GM06990 (cell line): ENCODE data around the gene SEMA7A.

Source experiments
- DNase-seq: peaks from one replicate; pipeline ENCODE4 v3.0.0-alpha.2; 2011; ENCODE audit not compliant: insufficient read length; ENCODE audit errors: extremely low read depth
- H3K27me3 ChIP-seq: replicated peaks from 2 replicates; pipeline ENCODE4 v1.6.0; 2011; ENCODE audit warnings: low read length; ENCODE audit not compliant: control insufficient read depth, insufficient read depth
- H3K36me3 ChIP-seq: 2 replicates; pipeline ENCODE4 v1.5.1; 2011; ENCODE audit warnings: low read length; ENCODE audit not compliant: control insufficient read depth, insufficient read depth
- H3K4me3 ChIP-seq: replicated peaks from 2 replicates; pipeline ENCODE4 v1.5.1; 2011; ENCODE audit warnings: low read depth, mild to moderate bottlenecking, control low read depth, low read length
- TF ChIP-seq, protein P1 (sequence below): IDR thresholded peaks from 2 replicates; pipeline ENCODE4 v1.5.1; 2011; ENCODE audit warnings: low read length, control low read depth, mild to moderate bottlenecking, inconsistent platforms; ENCODE audit not compliant: insufficient read depth, poor library complexity, severe bottlenecking

SEMA7A gene

GRCh38 chr15:74383286-74383685 is 50.5 kb downstream of the SEMA7A start:
- H3K36me3 ChIP-seq, result no peaks in the 10 kb centered on the region
- no peaks in the 10 kb centered on the region for H3K27me3 ChIP-seq
- TF ChIP-seq, protein P1, sequence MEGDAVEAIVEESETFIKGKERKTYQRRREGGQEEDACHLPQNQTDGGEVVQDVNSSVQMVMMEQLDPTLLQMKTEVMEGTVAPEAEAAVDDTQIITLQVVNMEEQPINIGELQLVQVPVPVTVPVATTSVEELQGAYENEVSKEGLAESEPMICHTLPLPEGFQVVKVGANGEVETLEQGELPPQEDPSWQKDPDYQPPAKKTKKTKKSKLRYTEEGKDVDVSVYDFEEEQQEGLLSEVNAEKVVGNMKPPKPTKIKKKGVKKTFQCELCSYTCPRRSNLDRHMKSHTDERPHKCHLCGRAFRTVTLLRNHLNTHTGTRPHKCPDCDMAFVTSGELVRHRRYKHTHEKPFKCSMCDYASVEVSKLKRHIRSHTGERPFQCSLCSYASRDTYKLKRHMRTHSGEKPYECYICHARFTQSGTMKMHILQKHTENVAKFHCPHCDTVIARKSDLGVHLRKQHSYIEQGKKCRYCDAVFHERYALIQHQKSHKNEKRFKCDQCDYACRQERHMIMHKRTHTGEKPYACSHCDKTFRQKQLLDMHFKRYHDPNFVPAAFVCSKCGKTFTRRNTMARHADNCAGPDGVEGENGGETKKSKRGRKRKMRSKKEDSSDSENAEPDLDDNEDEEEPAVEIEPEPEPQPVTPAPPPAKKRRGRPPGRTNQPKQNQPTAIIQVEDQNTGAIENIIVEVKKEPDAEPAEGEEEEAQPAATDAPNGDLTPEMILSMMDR, result no peak
- no peak overlapping the region for H3K4me3 ChIP-seq
- no peak for DNase-seq

DNA sequence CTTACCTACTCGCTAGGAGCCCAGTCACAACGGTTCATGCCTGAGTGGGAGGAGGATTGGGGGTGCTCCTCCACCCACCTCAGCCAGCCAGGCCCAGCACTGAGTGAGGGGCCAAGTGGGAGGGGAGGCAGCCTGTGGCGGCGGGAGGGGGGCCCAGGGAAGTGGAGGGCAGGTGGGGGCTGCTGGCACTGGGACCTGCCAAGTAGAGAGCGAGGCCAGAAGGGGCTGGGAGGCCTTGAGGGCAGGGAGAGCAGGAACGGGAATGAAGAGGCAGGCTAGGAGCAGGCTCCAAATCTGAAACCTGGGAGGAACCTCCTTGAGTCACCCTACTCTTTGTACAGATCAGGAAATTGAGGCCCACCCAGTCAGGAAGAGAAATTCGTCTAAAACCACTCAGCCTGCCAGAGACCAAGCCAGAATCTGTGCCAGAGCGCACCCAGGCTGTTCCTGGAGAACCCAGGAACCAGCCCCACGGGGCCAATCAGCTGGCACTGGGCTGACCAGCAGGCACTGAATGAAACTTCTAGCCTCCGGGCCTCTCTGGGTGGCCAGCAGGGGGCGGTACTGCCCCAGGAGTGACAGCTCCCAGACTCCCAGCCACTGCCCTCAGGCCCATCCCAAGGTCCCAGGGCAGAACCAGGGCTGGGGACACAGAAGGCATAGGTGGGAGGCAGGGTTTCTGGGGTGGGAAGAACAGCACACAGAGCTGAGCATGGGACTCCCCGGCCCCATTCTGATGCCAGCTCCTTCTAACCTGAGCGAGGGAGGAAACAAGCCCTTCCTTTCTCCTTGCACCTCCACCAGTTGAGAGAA is 51.5 kb downstream of the SEMA7A start:
- TF ChIP-seq, protein P1, result peak; percentile 98
- no peaks in the 10 kb centered on the region for H3K27me3 ChIP-seq
- DNase-seq, result peak; percentile 81

GRCh38 chr15:74381481-74381880 is 52.3 kb downstream of the SEMA7A start:
- H3K4me3 ChIP-seq, result no peak overlapping the region
- TF ChIP-seq, protein P1, result no peak
- no peaks in the 10 kb centered on the region for H3K27me3 ChIP-seq
- no peak for DNase-seq
- H3K36me3 ChIP-seq, result no peaks in the 10 kb centered on the region

More for the DNA sequence above, 51.5 kb downstream of the SEMA7A start:
- H3K4me3 ChIP-seq, result no peak overlapping the region
- no peaks in the 10 kb centered on the region for H3K36me3 ChIP-seq

- no peaks in the 10 kb centered on the region for H3K27me3 ChIP-seq
- H3K4me3 ChIP-seq, result no peak overlapping the region
- TF ChIP-seq, protein P1, result no peak
- H3K36me3 ChIP-seq, result no peaks in the 10 kb centered on the region
- DNase-seq, result no peak
These were observed 52.6 kb downstream of the SEMA7A start for GRCh38 chr15:74381190-74381453.

DNA sequence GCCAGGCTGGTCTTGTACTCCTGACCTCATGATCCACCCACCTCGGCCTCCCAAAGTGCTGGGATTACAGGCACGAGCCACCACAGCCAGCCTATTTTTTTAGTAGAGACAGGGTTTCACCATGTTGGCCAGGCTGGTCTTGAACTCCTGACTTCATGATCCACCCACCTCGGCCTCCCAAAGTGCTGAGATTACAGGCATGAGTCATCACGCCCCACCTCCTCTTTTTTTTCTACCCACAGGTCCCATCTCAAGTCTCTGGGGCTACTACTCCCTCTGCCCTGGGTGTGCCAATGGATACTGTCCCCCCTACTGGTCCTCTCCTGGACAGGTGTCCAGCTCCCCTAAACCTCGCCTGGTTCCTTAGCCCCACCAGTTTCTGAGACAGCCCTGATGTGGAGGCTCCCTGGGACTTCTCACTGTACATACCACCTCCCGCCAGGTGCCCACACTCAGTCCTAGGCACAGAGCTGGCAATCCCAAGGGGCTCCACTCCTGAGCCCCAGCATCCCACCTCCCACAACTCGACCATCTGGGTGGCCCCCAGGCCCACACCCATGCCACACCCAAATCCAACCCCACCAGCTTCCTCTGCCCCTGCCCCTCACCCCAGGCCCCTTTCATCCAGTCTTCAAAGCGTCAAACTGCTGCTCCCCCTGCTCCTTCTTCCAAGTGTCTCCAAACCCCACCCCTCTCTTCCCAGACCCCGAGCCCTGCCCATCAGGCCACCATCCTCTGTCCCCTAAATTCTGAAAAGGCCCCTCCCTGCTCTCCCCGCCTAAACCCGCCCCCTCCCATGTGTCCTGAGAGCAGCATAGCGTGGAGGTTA is 53.2 kb downstream of the SEMA7A start:
- H3K4me3 ChIP-seq, result no peak overlapping the region
- H3K27me3 ChIP-seq, result no peaks in the 10 kb centered on the region
- H3K36me3 ChIP-seq, result no peaks in the 10 kb centered on the region
- TF ChIP-seq, protein P1, result no peak
- DNase-seq, result no peak
